Prostate gland (tissue), 2 donors: ENCODE results near the gene C1orf50.

Experiments
- POLR2AphosphoS5 ChIP-seq: sonication (generic); formaldehyde crosslinking; IDR thresholded peaks from one replicate; pipeline ENCODE4 v1.6.1; 2017; ENCODE audit warnings: antibody characterized with exemption
- TF ChIP-seq, protein P1 (sequence below), 4 experiments: fragments of 200-600 bp in 2 of 4; fragments of 450-650 bp in 2 of 4; sonication (generic) in 2 of 4; IDR thresholded peaks; 1 replicate in 3 of 4; 2 replicates in 1 of 4; pipeline ENCODE4 v1.5.1; 2016 to 2019; ENCODE audit warnings: antibody characterized with exemption in 4 of 4, mild to moderate bottlenecking in 2 of 4, moderate library complexity in 2 of 4

DNA sequence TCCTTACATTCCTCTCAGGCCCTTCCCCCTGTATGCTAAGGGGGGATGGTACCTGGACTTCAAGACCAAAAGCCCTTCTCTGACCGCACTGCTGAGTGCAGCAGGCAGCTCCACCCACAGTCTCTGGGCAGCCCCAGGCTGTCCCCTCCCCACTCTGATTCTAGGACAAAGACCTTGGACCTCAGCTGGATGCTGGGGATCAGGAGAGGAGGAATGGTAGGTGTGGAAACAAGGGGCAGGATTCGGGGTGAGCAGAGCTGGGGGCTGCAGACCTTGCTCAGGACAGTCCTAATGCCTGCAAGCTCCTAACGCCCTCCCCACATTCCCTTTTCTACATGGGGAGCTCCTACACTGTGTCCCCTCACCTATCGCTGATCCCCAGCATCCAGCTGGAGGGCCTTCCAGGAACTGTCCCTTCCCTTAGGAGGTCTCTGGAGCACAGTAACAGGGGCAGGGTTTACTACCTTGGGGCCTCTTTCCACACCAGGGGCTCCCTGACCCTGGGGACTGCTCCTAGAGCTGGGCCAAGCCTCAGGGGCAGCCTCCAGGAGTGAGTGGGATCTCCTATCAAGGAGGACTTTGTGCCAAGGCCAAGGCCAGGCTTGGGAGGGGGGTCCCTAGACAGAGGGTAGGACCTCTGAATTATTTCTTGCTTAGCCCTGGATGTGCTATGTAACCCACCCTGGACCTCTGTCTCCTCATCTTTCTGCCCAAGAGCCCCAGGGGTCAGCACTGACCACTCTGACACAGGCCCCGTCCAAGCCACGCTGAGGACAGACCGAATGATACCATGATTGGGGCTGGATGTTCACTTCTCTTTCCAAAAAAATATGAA is 32.6 kb upstream of the C1orf50 start:
- TF ChIP-seq, protein P1, sequence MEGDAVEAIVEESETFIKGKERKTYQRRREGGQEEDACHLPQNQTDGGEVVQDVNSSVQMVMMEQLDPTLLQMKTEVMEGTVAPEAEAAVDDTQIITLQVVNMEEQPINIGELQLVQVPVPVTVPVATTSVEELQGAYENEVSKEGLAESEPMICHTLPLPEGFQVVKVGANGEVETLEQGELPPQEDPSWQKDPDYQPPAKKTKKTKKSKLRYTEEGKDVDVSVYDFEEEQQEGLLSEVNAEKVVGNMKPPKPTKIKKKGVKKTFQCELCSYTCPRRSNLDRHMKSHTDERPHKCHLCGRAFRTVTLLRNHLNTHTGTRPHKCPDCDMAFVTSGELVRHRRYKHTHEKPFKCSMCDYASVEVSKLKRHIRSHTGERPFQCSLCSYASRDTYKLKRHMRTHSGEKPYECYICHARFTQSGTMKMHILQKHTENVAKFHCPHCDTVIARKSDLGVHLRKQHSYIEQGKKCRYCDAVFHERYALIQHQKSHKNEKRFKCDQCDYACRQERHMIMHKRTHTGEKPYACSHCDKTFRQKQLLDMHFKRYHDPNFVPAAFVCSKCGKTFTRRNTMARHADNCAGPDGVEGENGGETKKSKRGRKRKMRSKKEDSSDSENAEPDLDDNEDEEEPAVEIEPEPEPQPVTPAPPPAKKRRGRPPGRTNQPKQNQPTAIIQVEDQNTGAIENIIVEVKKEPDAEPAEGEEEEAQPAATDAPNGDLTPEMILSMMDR (IDR thresholded peaks at IDR 0.05), result no peak
- TF ChIP-seq POLR2AphosphoS5, result no peak
